GM23338 (cell line): ENCODE measurements around the gene AZGP1. TPM values are rescaled to one million over a fixed set of nuclear protein-coding genes. Genes with fewer than 3 reads are reported as not detected.

Source experiments
- ATAC-seq: fragments of 200-7000 bp; cut with Tn5 transposase; 3 replicates; pipeline ENCODE4 v1.9.1; 2020
- DNase-seq: peaks from one replicate; pipeline ENCODE4 v3.0.0-alpha.2; 2015; ENCODE audit warnings: low spot score
- H2AFZ ChIP-seq: fragments of 200-600 bp; sonication (generic); 2 replicates; pipeline ENCODE4 v1.8.0; 2016; ENCODE audit warnings: antibody characterized with exemption, mild to moderate bottlenecking, moderate library complexity
- H3F3A ChIP-seq: fragments of 200-600 bp; sonication (generic); replicated peaks from 2 replicates; pipeline ENCODE4 v1.8.0; 2017; ENCODE audit warnings: antibody characterized with exemption, mixed run types, low read depth
- H3K27ac ChIP-seq: fragments of 200-600 bp; sonication (generic); 2 replicates; pipeline ENCODE4 v1.6.1; 2016; ENCODE audit warnings: low read depth
- H3K27me3 ChIP-seq: fragments of 200-600 bp; sonication (generic); 2 replicates; pipeline ENCODE4 v1.8.0; 2016; ENCODE audit warnings: mild to moderate bottlenecking, mixed run types, moderate library complexity; ENCODE audit not compliant: insufficient read depth
- H3K36me3 ChIP-seq: fragments of 200-600 bp; sonication (generic); 2 replicates; pipeline ENCODE4 v1.8.0; 2016; ENCODE audit warnings: mild to moderate bottlenecking; ENCODE audit not compliant: insufficient read depth
- H3K4me1 ChIP-seq: fragments of 200-600 bp; sonication (generic); 2 replicates; pipeline ENCODE4 v1.8.0; 2016; ENCODE audit warnings: mild to moderate bottlenecking, moderate library complexity; ENCODE audit not compliant: insufficient read depth
- H3K4me2 ChIP-seq: fragments of 200-600 bp; sonication (generic); 2 replicates; pipeline ENCODE4 v1.7.1; 2017; ENCODE audit warnings: mixed run types
- H3K4me3 ChIP-seq: fragments of 200-600 bp; sonication (generic); 2 replicates; pipeline ENCODE4 v1.6.1; 2016; ENCODE audit warnings: mixed run types
- H3K79me2 ChIP-seq: fragments of 200-600 bp; sonication (generic); replicated peaks from 2 replicates; pipeline ENCODE4 v1.8.0; 2017; ENCODE audit warnings: mild to moderate bottlenecking; ENCODE audit not compliant: insufficient read depth
- H3K9me2 ChIP-seq: fragments of 200-600 bp; sonication (generic); 2 replicates; pipeline ENCODE4 v1.8.0; 2017; ENCODE audit not compliant: insufficient read depth
- H4K20me1 ChIP-seq: fragments of 200-600 bp; sonication (generic); replicated peaks from 2 replicates; pipeline ENCODE4 v1.8.0; 2017; ENCODE audit warnings: mild to moderate bottlenecking; ENCODE audit not compliant: insufficient read depth
- H3K27ac Mint-ChIP-seq: 2 replicates; pipeline ENCODE4 v1.8.0; 2020; ENCODE audit warnings: inconsistent platforms, mild to moderate bottlenecking, moderate library complexity, mixed read lengths
- H3K27me3 Mint-ChIP-seq: 3 replicates; pipeline ENCODE4 v1.8.0; 2022; ENCODE audit warnings: low read depth, mild to moderate bottlenecking, moderate library complexity, mixed read lengths, inconsistent platforms; ENCODE audit not compliant: insufficient read depth, poor library complexity
- H3K36me3 Mint-ChIP-seq: 3 replicates; pipeline ENCODE4 v1.8.0; 2021; ENCODE audit warnings: low read depth, mild to moderate bottlenecking, inconsistent platforms, moderate library complexity, mixed read lengths
- H3K4me1 Mint-ChIP-seq: 3 replicates; pipeline ENCODE4 v1.8.0; 2020; ENCODE audit warnings: mild to moderate bottlenecking, inconsistent platforms, mixed read lengths
- H3K4me3 Mint-ChIP-seq: 3 replicates; pipeline ENCODE4 v1.8.0; 2021; ENCODE audit warnings: moderate library complexity, mild to moderate bottlenecking, inconsistent platforms, mixed read lengths
- H3K9me3 Mint-ChIP-seq: 3 replicates; pipeline ENCODE4 v1.8.0; 2020; ENCODE audit warnings: moderate library complexity, mild to moderate bottlenecking, inconsistent platforms, mixed read lengths
- CREB1 ChIP-seq: fragments of 250-450 bp; sonication (Bioruptor Pico); IDR thresholded peaks from 2 replicates; pipeline ENCODE4 v1.5.0; 2020; ENCODE audit warnings: low read depth, mild to moderate bottlenecking, moderate library complexity
- EZH2 ChIP-seq: fragments of 200-600 bp; sonication (generic); IDR thresholded peaks from one replicate; pipeline ENCODE4 v1.8.0; 2017; ENCODE audit warnings: antibody characterized with exemption, mild to moderate bottlenecking, low read depth; ENCODE audit not compliant: unreplicated experiment
- EZH2phosphoT487 ChIP-seq: fragments of 200-600 bp; sonication (generic); IDR thresholded peaks from one replicate; pipeline ENCODE4 v1.8.1; 2018; ENCODE audit warnings: antibody characterized with exemption; ENCODE audit not compliant: unreplicated experiment
- JUNB ChIP-seq: IDR thresholded peaks from one replicate; pipeline ENCODE4 v1.6.1; 2016; ENCODE audit warnings: antibody characterized with exemption; ENCODE audit not compliant: unreplicated experiment
- NANOG ChIP-seq: IDR thresholded peaks from 2 replicates; pipeline ENCODE4 v1.6.1; 2016; ENCODE audit warnings: antibody characterized with exemption, borderline replicate concordance
- POLR2AphosphoS5 ChIP-seq: IDR thresholded peaks from 2 replicates; pipeline ENCODE4 v1.6.1; 2016; ENCODE audit warnings: antibody characterized with exemption, low read depth
- STAT1 ChIP-seq: IDR thresholded peaks from one replicate; pipeline ENCODE4 v1.6.1; 2016; ENCODE audit warnings: antibody characterized with exemption; ENCODE audit not compliant: unreplicated experiment
- ZNF114 ChIP-seq: fragments of 250-450 bp; sonication (Bioruptor Pico); IDR thresholded peaks from 2 replicates; pipeline ENCODE4 v1.5.0; 2020; ENCODE audit warnings: mild to moderate bottlenecking, moderate library complexity
- ZNF331 ChIP-seq: fragments of 250-450 bp; sonication (Bioruptor Pico); IDR thresholded peaks from 2 replicates; pipeline ENCODE4 v1.5.0; 2020; ENCODE audit warnings: low read depth, mild to moderate bottlenecking, moderate library complexity
- ZNF462 ChIP-seq: fragments of 250-450 bp; sonication (Bioruptor Pico); IDR thresholded peaks from 2 replicates; pipeline ENCODE4 v1.5.0; 2020; ENCODE audit warnings: mild to moderate bottlenecking, moderate library complexity
- polyA plus RNA-seq: library from polyadenylated mRNA; unstranded; fragments of >200 nt; fragmentation: Nextera tagmentation; extraction: Ambion mirVana; gene quantifications from 2 replicates; pipeline ENCODE4 v1.2.1, GENCODE V29; 2016
- total RNA-seq: library from RNA; depleted of rRNA; stranded (reverse); fragments of >200 nt; shearing (Covaris generic); gene quantifications from 2 replicates; pipeline ENCODE4 v1.2.3, GENCODE V29; 2014
- TF ChIP-seq, protein P1 (sequence below), 2 experiments: fragments of 200-600 bp in 1 of 2; sonication (generic) in 1 of 2; conservative IDR thresholded peaks; 2 replicates each; pipeline versions ENCODE4 v1.5.1 to v1.6.1; 2016 to 2017; ENCODE audit warnings: antibody characterized with exemption in 2 of 2, low read depth in 2 of 2, mild to moderate bottlenecking in 2 of 2, moderate library complexity in 1 of 2
- TF ChIP-seq, protein P2 (sequence below): IDR thresholded peaks from 2 replicates; pipeline ENCODE4 v1.6.1; 2016; ENCODE audit warnings: antibody characterized with exemption
- TF ChIP-seq, protein P3 (sequence below): IDR thresholded peaks from one replicate; pipeline ENCODE4 v1.6.1; 2018; ENCODE audit warnings: antibody characterized with exemption; ENCODE audit not compliant: unreplicated experiment

AZGP1 gene
- total and polyA plus RNA-seq, 2 experiments from 2014 or later = 0.17 to 1.3 TPM

DNA sequence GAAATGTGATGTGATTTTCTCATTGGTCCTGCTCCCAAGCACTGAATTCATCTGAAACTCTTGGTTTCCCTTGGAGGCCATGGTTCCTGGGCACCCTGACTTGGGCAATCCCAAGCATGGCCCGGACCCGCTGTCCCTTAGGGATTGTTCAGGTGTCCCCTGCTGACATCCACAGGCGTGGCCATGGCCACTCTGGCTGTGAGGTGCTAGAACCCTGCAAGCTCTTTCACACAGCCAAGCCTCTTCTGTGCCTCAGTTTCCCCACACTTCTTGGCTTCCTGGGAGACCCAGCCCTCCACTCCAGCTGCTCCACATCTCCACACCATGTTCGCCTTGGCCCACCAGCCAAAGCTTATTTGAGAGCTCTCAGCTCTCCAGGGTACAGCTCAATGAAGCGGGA lies 12.0 kb upstream of the AZGP1 start:
- no peaks in the 10 kb centered on the region for H3K27me3 ChIP-seq
- H3K27ac ChIP-seq = no peak overlapping the region
- no peaks in the 10 kb centered on the region for H4K20me1 ChIP-seq
- no peaks in the 10 kb centered on the region for H3K79me2 ChIP-seq
- no peak for DNase-seq
- no peak for ATAC-seq
- no peaks in the 10 kb centered on the region for H3K36me3 ChIP-seq
- Mint-ChIP-seq H3K27ac (no peak overlapping the region), H3K4me3 (no peak overlapping the region), H3K27me3 (peaks cover 2% of the 10 kb centered on the region), H3K9me3 (no peaks in the 10 kb centered on the region), H3K36me3 (no peaks in the 10 kb centered on the region), H3K4me1 (peaks cover 5% of the 10 kb centered on the region)
- TF ChIP-seq ZNF114 (CRISPR knock-in tag) = no peak
- TF ChIP-seq NANOG = no peak
- TF ChIP-seq, protein P1, sequence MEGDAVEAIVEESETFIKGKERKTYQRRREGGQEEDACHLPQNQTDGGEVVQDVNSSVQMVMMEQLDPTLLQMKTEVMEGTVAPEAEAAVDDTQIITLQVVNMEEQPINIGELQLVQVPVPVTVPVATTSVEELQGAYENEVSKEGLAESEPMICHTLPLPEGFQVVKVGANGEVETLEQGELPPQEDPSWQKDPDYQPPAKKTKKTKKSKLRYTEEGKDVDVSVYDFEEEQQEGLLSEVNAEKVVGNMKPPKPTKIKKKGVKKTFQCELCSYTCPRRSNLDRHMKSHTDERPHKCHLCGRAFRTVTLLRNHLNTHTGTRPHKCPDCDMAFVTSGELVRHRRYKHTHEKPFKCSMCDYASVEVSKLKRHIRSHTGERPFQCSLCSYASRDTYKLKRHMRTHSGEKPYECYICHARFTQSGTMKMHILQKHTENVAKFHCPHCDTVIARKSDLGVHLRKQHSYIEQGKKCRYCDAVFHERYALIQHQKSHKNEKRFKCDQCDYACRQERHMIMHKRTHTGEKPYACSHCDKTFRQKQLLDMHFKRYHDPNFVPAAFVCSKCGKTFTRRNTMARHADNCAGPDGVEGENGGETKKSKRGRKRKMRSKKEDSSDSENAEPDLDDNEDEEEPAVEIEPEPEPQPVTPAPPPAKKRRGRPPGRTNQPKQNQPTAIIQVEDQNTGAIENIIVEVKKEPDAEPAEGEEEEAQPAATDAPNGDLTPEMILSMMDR (conservative IDR thresholded peaks at IDR 0.05; ENCODE audit: low read depth in 2 of 2) = no peak
- no peak for TF ChIP-seq EZH2phosphoT487
- no peak for TF ChIP-seq EZH2
- TF ChIP-seq, protein P2, sequence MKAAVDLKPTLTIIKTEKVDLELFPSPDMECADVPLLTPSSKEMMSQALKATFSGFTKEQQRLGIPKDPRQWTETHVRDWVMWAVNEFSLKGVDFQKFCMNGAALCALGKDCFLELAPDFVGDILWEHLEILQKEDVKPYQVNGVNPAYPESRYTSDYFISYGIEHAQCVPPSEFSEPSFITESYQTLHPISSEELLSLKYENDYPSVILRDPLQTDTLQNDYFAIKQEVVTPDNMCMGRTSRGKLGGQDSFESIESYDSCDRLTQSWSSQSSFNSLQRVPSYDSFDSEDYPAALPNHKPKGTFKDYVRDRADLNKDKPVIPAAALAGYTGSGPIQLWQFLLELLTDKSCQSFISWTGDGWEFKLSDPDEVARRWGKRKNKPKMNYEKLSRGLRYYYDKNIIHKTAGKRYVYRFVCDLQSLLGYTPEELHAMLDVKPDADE = no peak
- no peak for TF ChIP-seq STAT1
- TF ChIP-seq, protein P3, sequence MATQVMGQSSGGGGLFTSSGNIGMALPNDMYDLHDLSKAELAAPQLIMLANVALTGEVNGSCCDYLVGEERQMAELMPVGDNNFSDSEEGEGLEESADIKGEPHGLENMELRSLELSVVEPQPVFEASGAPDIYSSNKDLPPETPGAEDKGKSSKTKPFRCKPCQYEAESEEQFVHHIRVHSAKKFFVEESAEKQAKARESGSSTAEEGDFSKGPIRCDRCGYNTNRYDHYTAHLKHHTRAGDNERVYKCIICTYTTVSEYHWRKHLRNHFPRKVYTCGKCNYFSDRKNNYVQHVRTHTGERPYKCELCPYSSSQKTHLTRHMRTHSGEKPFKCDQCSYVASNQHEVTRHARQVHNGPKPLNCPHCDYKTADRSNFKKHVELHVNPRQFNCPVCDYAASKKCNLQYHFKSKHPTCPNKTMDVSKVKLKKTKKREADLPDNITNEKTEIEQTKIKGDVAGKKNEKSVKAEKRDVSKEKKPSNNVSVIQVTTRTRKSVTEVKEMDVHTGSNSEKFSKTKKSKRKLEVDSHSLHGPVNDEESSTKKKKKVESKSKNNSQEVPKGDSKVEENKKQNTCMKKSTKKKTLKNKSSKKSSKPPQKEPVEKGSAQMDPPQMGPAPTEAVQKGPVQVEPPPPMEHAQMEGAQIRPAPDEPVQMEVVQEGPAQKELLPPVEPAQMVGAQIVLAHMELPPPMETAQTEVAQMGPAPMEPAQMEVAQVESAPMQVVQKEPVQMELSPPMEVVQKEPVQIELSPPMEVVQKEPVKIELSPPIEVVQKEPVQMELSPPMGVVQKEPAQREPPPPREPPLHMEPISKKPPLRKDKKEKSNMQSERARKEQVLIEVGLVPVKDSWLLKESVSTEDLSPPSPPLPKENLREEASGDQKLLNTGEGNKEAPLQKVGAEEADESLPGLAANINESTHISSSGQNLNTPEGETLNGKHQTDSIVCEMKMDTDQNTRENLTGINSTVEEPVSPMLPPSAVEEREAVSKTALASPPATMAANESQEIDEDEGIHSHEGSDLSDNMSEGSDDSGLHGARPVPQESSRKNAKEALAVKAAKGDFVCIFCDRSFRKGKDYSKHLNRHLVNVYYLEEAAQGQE = no peak
- TF ChIP-seq POLR2AphosphoS5 = no peak
- no peak for TF ChIP-seq ZNF462
- no peak for TF ChIP-seq JUNB
- no peak for TF ChIP-seq CREB1 (CRISPR knock-in tag)
- no peak for TF ChIP-seq ZNF331 (CRISPR knock-in tag)
- no peaks in the 10 kb centered on the region for H3K4me1 ChIP-seq
- no peak overlapping the region for H3K4me3 ChIP-seq
- no peaks in the 10 kb centered on the region for H3K9me2 ChIP-seq
- no peak overlapping the region for H3K4me2 ChIP-seq
- H2AFZ ChIP-seq = no peak overlapping the region
- no peaks in the 10 kb centered on the region for H3F3A ChIP-seq
